GM20000 (cell line): ENCODE measurements around the gene ABR.
"Not testable (repeated sequence)": the region's sequence is repeated elsewhere in the genome, so short reads cannot be mapped to it uniquely, and the experiment has no call there.

Source experiments
- DNase-seq: peaks from one replicate; pipeline ENCODE4 v3.0.0; 2012; ENCODE audit warnings: low spot score
- TF ChIP-seq, protein P1 (sequence below): IDR thresholded peaks from 2 replicates; pipeline ENCODE4 v1.5.1; 2012; ENCODE audit warnings: mild to moderate bottlenecking, control low read depth; ENCODE audit errors: extremely low read depth, missing control alignments

Gene ABR

DNA sequence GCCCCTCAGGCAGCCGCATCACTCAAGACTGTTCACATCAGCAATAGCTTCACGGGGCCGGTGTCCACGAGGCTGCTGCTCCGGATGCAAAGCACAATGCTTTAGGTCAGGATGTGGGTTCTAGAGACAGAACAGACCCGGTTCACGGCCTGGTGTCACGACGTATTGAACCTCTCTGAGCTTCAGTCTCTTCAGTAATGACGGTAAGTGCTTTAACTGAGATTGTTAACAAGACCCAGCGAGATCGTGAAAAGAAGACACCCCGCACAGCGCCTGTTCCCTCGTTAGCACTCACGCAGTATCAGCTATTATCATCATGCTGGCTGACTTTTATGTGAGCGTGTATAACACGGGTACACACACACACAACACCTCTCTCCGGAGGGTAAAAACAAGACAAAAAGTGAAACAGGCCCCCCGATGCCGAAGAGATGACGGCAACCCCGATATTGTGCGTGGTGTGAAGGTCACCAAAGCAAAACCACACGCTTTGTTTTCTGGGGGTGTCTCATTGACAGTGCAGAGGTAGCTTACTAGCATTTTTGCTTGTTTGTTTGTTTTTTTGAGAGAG lies 21.4 kb upstream of the ABR start:
- TF ChIP-seq, protein P1, sequence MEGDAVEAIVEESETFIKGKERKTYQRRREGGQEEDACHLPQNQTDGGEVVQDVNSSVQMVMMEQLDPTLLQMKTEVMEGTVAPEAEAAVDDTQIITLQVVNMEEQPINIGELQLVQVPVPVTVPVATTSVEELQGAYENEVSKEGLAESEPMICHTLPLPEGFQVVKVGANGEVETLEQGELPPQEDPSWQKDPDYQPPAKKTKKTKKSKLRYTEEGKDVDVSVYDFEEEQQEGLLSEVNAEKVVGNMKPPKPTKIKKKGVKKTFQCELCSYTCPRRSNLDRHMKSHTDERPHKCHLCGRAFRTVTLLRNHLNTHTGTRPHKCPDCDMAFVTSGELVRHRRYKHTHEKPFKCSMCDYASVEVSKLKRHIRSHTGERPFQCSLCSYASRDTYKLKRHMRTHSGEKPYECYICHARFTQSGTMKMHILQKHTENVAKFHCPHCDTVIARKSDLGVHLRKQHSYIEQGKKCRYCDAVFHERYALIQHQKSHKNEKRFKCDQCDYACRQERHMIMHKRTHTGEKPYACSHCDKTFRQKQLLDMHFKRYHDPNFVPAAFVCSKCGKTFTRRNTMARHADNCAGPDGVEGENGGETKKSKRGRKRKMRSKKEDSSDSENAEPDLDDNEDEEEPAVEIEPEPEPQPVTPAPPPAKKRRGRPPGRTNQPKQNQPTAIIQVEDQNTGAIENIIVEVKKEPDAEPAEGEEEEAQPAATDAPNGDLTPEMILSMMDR: no peak
- peak; percentile 64 for DNase-seq

DNA sequence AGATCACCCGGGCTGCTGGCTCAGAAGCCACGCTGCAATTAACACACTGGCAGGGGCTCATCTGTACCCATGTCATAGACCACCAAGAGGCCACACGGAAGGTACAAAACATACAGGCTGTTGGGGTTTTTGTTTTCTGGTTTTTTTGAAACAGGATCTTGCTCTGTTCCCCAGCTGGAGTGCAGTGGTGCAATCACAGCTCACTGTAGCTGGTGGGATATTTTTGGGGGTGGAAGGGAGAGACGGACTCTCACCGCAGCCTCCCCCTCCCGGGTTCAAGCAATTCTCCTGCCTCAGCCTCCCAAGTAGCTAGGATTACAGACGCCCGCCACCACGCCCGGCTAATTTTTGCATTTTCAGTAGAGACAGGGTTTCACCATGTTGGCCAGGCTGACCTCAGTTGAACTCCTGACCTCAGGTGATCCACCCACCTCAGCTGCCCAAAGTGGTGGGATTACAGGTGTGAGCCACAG lies 19.5 kb upstream of the ABR start:
- DNase-seq: not testable (repeated sequence)

DNA sequence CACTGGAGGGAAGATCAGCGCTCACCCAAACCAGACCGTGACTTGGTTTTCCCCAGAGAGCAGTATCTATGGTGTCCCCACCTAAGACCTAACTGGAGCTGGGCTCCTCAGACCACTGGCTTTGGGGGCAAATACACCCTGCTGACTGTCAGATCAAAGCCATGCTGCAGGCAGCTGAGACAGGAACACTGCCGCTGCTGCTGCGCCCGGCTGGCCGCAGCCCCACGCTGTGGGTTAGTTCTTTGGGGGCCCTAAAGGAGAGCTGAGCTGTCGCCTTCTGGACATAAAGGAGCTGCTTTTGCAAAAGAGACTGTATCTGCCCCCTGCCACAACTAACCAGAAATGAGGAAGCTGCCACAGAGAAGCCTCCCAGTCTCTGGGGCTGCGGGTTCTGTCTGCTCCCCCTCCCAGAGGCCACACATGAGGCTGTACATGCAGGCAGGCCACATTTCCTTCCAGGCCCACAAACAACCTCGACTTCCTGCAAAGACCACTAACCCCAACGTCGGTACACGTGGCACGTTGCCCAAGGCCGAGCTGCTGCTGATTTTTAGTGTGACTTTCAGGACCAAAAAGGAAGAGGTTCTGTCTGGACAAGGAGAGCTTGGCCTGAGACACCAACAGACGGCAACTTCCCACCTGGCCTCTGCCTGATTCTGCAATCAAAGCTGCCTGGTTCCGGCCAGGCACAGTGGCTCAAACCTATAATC lies 18.2 kb upstream of the ABR start:
- DNase-seq: peak; percentile 85
- TF ChIP-seq, protein P1: no peak

DNA sequence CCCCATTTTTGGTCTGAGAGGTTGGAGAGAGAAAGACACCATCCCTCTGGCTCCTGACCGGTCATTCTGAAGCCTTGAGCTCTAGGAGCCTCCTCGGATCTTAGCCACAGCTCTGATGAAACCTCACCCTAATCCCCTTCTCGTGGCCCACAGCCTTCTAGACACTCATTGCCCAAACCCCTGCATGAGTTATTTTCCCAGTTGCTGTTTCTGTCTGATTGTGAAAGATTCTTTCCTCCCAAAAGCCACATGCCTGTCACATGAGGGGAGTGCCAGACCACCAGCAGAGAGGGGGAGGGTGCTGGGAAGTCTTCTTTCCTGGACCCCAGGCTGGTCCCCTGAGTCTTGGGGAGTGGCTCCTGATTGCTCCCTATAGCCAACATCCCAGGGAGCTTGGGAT lies 17.6 kb upstream of the ABR start:
- DNase-seq: no peak
- TF ChIP-seq, protein P1: no peak

DNA sequence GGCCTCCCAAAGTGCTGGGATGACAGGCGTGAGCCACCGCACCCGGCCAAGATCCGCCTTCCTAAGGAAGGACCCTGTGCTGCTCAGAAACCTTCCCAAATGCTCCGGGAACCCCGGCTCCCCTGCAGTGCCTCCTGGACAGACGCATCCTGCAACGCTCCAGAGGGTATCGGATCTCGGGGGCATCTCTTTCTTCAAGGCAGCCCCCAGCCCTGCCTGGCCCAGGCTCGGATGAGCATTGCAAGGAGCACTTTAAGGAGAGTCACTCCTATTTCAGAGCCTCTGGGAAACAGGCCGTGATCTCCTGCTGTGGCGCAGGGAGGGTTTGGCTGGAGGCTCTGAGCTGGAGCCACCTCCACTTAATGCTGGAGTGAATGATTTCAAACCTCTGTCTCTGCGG lies 17.2 kb upstream of the ABR start:
- TF ChIP-seq, protein P1: no peak
- DNase-seq: no peak

DNA sequence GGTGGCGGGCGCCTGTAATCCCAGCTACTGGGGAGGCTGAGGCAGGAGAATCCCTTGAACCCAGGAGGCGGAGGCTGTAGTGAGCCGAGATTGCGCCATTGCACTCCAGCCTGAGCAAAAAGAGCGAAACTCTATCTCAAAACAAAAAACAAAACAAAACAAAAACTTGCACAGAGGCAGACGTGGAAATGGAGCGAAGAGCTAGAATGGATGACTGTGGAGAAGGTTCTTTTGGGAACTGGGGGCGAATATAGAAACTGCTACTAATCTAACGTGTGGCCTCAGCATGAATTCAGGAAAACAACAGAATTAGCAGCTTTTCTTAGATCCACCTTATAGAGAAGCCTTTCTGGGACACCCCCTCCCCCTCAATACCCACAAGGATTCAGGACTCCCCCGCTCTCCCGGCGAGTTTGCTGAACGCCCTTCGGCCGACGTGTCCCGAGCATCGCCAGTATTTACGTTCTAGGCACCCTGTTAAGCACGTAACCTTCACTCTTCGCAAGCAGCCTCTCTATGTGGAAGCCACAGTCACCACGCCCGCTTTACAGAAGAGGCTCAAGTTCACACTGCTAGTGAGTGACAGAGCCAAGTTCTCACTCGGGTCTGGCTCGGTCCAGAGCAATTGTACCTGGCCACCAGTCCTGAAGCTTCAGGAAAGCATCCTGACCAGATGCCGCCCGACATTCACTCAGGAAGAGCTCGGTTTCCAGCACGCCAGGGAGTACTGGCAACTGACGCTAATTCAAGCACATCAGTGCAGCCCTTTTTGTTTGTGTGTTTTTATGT lies 13.3 kb upstream of the ABR start:
- DNase-seq: no peak
- TF ChIP-seq, protein P1: no peak

DNA sequence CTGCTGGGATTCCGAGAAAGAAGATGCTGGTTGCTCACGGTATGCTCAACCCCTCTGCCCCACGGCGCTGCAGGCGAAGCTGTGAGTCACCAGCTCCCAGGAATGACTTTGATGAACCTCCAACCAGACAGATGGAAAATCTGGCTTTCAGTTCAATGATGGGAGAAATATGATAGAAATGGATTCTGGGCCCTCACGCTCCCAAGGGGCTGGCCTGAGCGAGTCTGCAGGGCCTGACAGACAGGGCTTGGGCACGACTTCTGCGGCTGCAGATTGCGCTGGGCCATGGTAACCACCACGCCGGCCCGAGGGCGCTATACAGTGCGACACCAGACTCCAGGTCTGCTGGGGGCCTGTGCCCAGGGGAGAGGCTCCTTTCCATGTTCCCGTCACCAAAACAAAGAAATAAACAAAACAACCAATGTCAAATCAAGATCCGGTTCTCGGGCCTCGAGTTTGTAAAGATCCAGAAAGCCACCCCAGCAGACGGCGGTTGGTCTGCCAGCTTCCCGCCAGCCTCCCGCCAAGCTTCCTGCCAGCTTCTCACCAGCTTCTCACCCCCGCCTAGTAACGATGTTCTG lies 11.1 kb upstream of the ABR start:
- TF ChIP-seq, protein P1: no peak
- DNase-seq: no peak
